Endothelial cell (in vitro differentiated cells): ENCODE data around the gene ANGPT4. TPM values are rescaled to one million over a fixed set of nuclear protein-coding genes. Genes with fewer than 3 reads are reported as not detected.

Source experiments
- DNase-seq: peaks from one replicate; pipeline ENCODE4 v3.0.0; 2021; ENCODE audit warnings: low spot score
- H3K27ac Mint-ChIP-seq: one replicate; pipeline ENCODE4 v1.8.0; 2021; ENCODE audit warnings: mixed read lengths, inconsistent platforms; ENCODE audit not compliant: unreplicated experiment
- H3K27me3 Mint-ChIP-seq: one replicate; pipeline ENCODE4 v1.8.0; 2021; ENCODE audit warnings: mild to moderate bottlenecking, moderate library complexity, mixed read lengths, inconsistent platforms; ENCODE audit not compliant: unreplicated experiment
- H3K36me3 Mint-ChIP-seq: one replicate; pipeline ENCODE4 v1.8.0; 2021; ENCODE audit warnings: mild to moderate bottlenecking, low read depth, mixed read lengths, inconsistent platforms; ENCODE audit not compliant: unreplicated experiment
- H3K4me1 Mint-ChIP-seq: one replicate; pipeline ENCODE4 v1.8.0; 2021; ENCODE audit warnings: mild to moderate bottlenecking, mixed read lengths, inconsistent platforms; ENCODE audit not compliant: unreplicated experiment
- H3K4me3 Mint-ChIP-seq: one replicate; pipeline ENCODE4 v1.8.0; 2021; ENCODE audit warnings: mild to moderate bottlenecking, mixed read lengths, inconsistent platforms; ENCODE audit not compliant: unreplicated experiment
- H3K9me3 Mint-ChIP-seq: one replicate; pipeline ENCODE4 v1.8.0; 2021; ENCODE audit warnings: mixed read lengths, inconsistent platforms; ENCODE audit not compliant: unreplicated experiment
- total RNA-seq: library from RNA; stranded (reverse); fragmentation: NEBNext Ultra II Directional; extraction: Animal tissue kit (Norgen Biotek cat#: 25700); gene quantifications from one replicate; pipeline ENCODE4 v1.2.1, GENCODE V29; 2021; ENCODE audit not compliant: unreplicated experiment
- TF ChIP-seq, protein P1 (sequence below): fragments of 200-600 bp; sonication (generic); IDR thresholded peaks from one replicate; pipeline ENCODE4 v1.5.0; 2021; ENCODE audit warnings: antibody characterized with exemption; ENCODE audit not compliant: unreplicated experiment

ANGPT4 gene
- total RNA-seq, 1 donor from 2014 or later = 0.51 TPM

DNA sequence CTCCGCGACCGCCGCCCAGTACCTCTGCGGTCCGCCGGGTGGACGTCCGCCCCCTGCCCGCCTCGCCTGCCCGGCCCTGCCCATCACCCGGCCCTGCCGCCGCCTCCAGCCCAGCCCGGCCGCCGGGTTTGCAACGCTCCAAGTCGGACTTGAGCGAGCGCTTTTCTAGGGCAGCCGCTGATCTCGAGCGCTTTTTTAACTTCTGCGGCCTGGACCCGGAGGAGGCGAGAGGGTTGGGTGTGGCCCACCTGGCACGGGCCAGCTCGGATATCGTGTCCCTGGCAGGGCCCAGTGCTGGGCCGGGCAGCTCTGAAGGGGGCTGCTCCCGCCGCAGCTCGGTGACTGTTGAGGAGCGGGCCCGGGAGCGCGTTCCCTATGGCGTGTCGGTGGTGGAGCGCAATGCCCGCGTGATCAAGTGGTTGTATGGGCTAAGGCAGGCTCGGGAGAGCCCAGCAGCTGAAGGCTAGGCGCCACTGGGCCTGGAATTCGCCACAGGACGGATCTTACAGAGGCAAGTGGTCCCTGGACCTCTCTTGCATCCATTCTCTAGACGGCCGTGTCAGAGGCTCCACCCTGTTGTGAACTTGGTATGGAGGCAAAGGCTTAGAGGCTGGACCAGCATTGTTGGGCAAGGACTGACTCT is 70.8 kb downstream of the ANGPT4 start:
- Mint-ChIP-seq H3K4me1 (peaks cover 27% of the 10 kb centered on the region), H3K9me3 (no peaks in the 10 kb centered on the region), H3K27ac (no peak overlapping the region), H3K27me3 (peaks cover 9% of the 10 kb centered on the region), H3K36me3 (no peaks in the 10 kb centered on the region), H3K4me3 (peak overlapping the region; percentile 65)
- TF ChIP-seq, protein P1, sequence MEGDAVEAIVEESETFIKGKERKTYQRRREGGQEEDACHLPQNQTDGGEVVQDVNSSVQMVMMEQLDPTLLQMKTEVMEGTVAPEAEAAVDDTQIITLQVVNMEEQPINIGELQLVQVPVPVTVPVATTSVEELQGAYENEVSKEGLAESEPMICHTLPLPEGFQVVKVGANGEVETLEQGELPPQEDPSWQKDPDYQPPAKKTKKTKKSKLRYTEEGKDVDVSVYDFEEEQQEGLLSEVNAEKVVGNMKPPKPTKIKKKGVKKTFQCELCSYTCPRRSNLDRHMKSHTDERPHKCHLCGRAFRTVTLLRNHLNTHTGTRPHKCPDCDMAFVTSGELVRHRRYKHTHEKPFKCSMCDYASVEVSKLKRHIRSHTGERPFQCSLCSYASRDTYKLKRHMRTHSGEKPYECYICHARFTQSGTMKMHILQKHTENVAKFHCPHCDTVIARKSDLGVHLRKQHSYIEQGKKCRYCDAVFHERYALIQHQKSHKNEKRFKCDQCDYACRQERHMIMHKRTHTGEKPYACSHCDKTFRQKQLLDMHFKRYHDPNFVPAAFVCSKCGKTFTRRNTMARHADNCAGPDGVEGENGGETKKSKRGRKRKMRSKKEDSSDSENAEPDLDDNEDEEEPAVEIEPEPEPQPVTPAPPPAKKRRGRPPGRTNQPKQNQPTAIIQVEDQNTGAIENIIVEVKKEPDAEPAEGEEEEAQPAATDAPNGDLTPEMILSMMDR = no peak
- no peak for DNase-seq

- TF ChIP-seq, protein P1 = no peak
- peak; percentile 77 for DNase-seq
- peaks cover 13% of the 10 kb centered on the region for H3K27me3 Mint-ChIP-seq
- H3K27ac Mint-ChIP-seq = no peak overlapping the region
- no peaks in the 10 kb centered on the region for H3K9me3 Mint-ChIP-seq
- H3K36me3 Mint-ChIP-seq = no peaks in the 10 kb centered on the region
- H3K4me3 Mint-ChIP-seq = peak overlapping the region; percentile 77
- peaks cover 27% of the 10 kb centered on the region for H3K4me1 Mint-ChIP-seq
These were observed 71.5 kb downstream of the ANGPT4 start for GRCh38 chr20:844473-845225.

- Mint-ChIP-seq H3K4me3 (no peak overlapping the region), H3K27me3 (peaks cover 13% of the 10 kb centered on the region), H3K27ac (no peak overlapping the region), H3K36me3 (peaks cover 3% of the 10 kb centered on the region), H3K4me1 (peaks cover 27% of the 10 kb centered on the region), H3K9me3 (no peaks in the 10 kb centered on the region)
- no peak for DNase-seq
- TF ChIP-seq, protein P1 = no peak
These were observed 72.2 kb downstream of the ANGPT4 start for GRCh38 chr20:843912-844311.

- TF ChIP-seq, protein P1 = no peak
- Mint-ChIP-seq H3K4me1 (peaks cover 26% of the 10 kb centered on the region), H3K27ac (no peak overlapping the region), H3K36me3 (peaks cover 11% of the 10 kb centered on the region), H3K9me3 (peaks cover 5% of the 10 kb centered on the region), H3K4me3 (no peak overlapping the region), H3K27me3 (peaks cover 13% of the 10 kb centered on the region)
- DNase-seq = no peak
These were observed 73.6 kb downstream of the ANGPT4 start for GRCh38 chr20:842547-842940.
